ENCODE measurements around the gene ARSK.

- no peak for TF ChIP-seq CTCF (IDR thresholded peaks at IDR 0.05)
- no peak for TF ChIP-seq EZH2 (IDR thresholded peaks at IDR 0.05; ENCODE audit: borderline replicate concordance, insufficient read depth, low read depth, low read length, poor library complexity, severe bottlenecking)
These were observed 7.4 kb downstream of the ARSK start for GRCh38 chr5:95562282-95562681.

Data from B cell (primary cell).